ENCODE measurements around the gene GNA15. TPM values are rescaled to one million over a fixed set of nuclear protein-coding genes. Genes with fewer than 3 reads are reported as not detected.

GNA15 gene
- total RNA-seq, 3 donors from 2014 or later (not counting 1 experiment from before 2014, with no cell fraction given) = 3.9 to 10.4 (median 8.4) TPM

- no peaks in the 10 kb centered on the region for H3K36me3 Mint-ChIP-seq
- intact Hi-C loops (cut with micrococcal nuclease) = no loop called here
These were observed 41.0 kb upstream of the GNA15 start for GRCh38 chr19:3094601-3095440.

GRCh38 chr19:3095441-3096191, 40.2 kb upstream of the GNA15 start:
- peak overlapping the region in 1 of 2 donors; percentile 53 for H3K27ac Mint-ChIP-seq
- H3K36me3 ChIP-seq (ENCODE audit: control insufficient read depth, insufficient read depth, low read length) = no peaks in the 10 kb centered on the region
- H3K27me3 Mint-ChIP-seq (ENCODE audit: low read depth in 2 of 2) = peaks cover 21 to 30% of the 10 kb centered on the region in 2 donors
- H3K4me1 Mint-ChIP-seq = peaks cover 6 to 21% of the 10 kb centered on the region in 2 donors
- no peak for TF ChIP-seq CTCF (IDR thresholded peaks at IDR 0.05)
- peak in 1 of 2 donors; percentile 87 for DNase-seq
- 16% methylated on average over 31 of the region's 31 CpGs for WGBS (ENCODE audit: insufficient coverage)
- H3K4me3 ChIP-seq (ENCODE audit: low read length) = no peak overlapping the region
- H3K36me3 Mint-ChIP-seq = no peaks in the 10 kb centered on the region
- no peak overlapping the region for H3K27ac ChIP-seq (ENCODE audit: low read length)
- ATAC-seq = no peak
- H3K9me3 ChIP-seq (ENCODE audit: control insufficient read depth, insufficient read depth, low read length) = no peaks in the 10 kb centered on the region
- H3K9me3 Mint-ChIP-seq = no peaks in the 10 kb centered on the region
- peaks cover 42% of the 10 kb centered on the region for H3K27me3 ChIP-seq (ENCODE audit: control insufficient read depth, insufficient read depth, low read length)
- H3K4me3 Mint-ChIP-seq = peak overlapping the region; percentile 81
- intact Hi-C loops (cut with micrococcal nuclease) = no loop called here
- peaks cover 37% of the 10 kb centered on the region for H3K4me1 ChIP-seq (ENCODE audit: control insufficient read depth, insufficient read depth, low read length)

More at GRCh38 chr19:3094601-3095440, 41.0 kb upstream of the GNA15 start:
- peaks cover 6 to 21% of the 10 kb centered on the region in 2 donors for H3K4me1 Mint-ChIP-seq
- H3K27me3 Mint-ChIP-seq (ENCODE audit: low read depth in 2 of 2) = peaks cover 21 to 27% of the 10 kb centered on the region in 2 donors
- Histone ChIP-seq H3K36me3 (ENCODE audit: control insufficient read depth, insufficient read depth, low read length) (no peaks in the 10 kb centered on the region), H3K4me3 (ENCODE audit: low read length) (peak overlapping the region; percentile 6), H3K27me3 (ENCODE audit: control insufficient read depth, insufficient read depth, low read length) (peaks cover 42% of the 10 kb centered on the region), H3K4me1 (ENCODE audit: control insufficient read depth, insufficient read depth, low read length) (peaks cover 37% of the 10 kb centered on the region), H3K27ac (ENCODE audit: low read length) (no peak overlapping the region), H3K9me3 (ENCODE audit: control insufficient read depth, insufficient read depth, low read length) (no peaks in the 10 kb centered on the region)
- no peak for TF ChIP-seq CTCF (IDR thresholded peaks at IDR 0.05)
- DNase-seq (peak; percentile 35 to 65), ATAC-seq (peak; percentile 48 to 56 (median 54))
- WGBS (ENCODE audit: insufficient coverage) = 4% methylated on average over 57 of the region's 57 CpGs
- H3K9me3 Mint-ChIP-seq = no peaks in the 10 kb centered on the region
- H3K4me3 Mint-ChIP-seq = peak overlapping the region; percentile 81
- H3K27ac Mint-ChIP-seq = peak overlapping the region in 1 of 2 donors; percentile 53

GRCh38 chr19:3096267-3096901, 39.4 kb upstream of the GNA15 start:
- 74% methylated on average over 25 of the region's 25 CpGs for WGBS (ENCODE audit: insufficient coverage)
- intact Hi-C loops (cut with micrococcal nuclease) = no loop called here
- Histone ChIP-seq H3K9me3 (ENCODE audit: control insufficient read depth, insufficient read depth, low read length) (no peaks in the 10 kb centered on the region), H3K4me3 (ENCODE audit: low read length) (no peak overlapping the region), H3K4me1 (ENCODE audit: control insufficient read depth, insufficient read depth, low read length) (peaks cover 37% of the 10 kb centered on the region), H3K27me3 (ENCODE audit: control insufficient read depth, insufficient read depth, low read length) (peaks cover 42% of the 10 kb centered on the region), H3K36me3 (ENCODE audit: control insufficient read depth, insufficient read depth, low read length) (no peaks in the 10 kb centered on the region), H3K27ac (ENCODE audit: low read length) (no peak overlapping the region)
- H3K36me3 Mint-ChIP-seq = no peaks in the 10 kb centered on the region
- H3K4me1 Mint-ChIP-seq = peaks cover 6 to 21% of the 10 kb centered on the region in 2 donors
- H3K4me3 Mint-ChIP-seq = peak overlapping the region; percentile 47
- TF ChIP-seq CTCF (IDR thresholded peaks at IDR 0.05) = no peak
- peaks cover 21 to 32% of the 10 kb centered on the region in 2 donors for H3K27me3 Mint-ChIP-seq (ENCODE audit: low read depth in 2 of 2)
- no peaks in the 10 kb centered on the region for H3K9me3 Mint-ChIP-seq
- no peak for DNase-seq
- ATAC-seq = no peak
- no peak overlapping the region for H3K27ac Mint-ChIP-seq

All from natural killer cell (primary cell).